BLaER1 (cell line): Measurements from ENCODE around the gene DOCK7.

Experiments used
- H3K27ac ChIP-seq: shearing (Covaris generic); formaldehyde crosslinking; 2 replicates; pipeline ENCODE4 v1.8.1; 2022
- H3K27me3 ChIP-seq: shearing (Covaris generic); formaldehyde crosslinking; 2 replicates; pipeline ENCODE4 v1.8.1; 2022
- H3K36me3 ChIP-seq: shearing (Covaris generic); formaldehyde crosslinking; 2 replicates; pipeline ENCODE4 v1.8.1; 2022
- H3K4me1 ChIP-seq: shearing (Covaris generic); formaldehyde crosslinking; 2 replicates; pipeline ENCODE4 v1.8.1; 2022
- H3K4me2 ChIP-seq: shearing (Covaris generic); formaldehyde crosslinking; 2 replicates; pipeline ENCODE4 v1.8.1; 2022
- H3K4me3 ChIP-seq: shearing (Covaris generic); formaldehyde crosslinking; 2 replicates; pipeline ENCODE4 v1.8.1; 2022
- H3K9ac ChIP-seq: shearing (Covaris generic); formaldehyde crosslinking; 2 replicates; pipeline ENCODE4 v1.8.1; 2022
- H3K9me3 ChIP-seq: shearing (Covaris generic); formaldehyde crosslinking; 2 replicates; pipeline ENCODE4 v1.8.1; 2022
- H4K20me1 ChIP-seq: shearing (Covaris generic); formaldehyde crosslinking; 2 replicates; pipeline ENCODE4 v1.8.1; 2022
- Cebpa-rat ChIP-seq: shearing (Covaris generic); IDR thresholded peaks from 2 replicates; pipeline ENCODE4 v1.8.1; 2022

Gene DOCK7

GRCh38 chr1:62481681-62482080 is 206.5 kb downstream of the DOCK7 start:
- Histone ChIP-seq H3K36me3 (peaks cover 29% of the 10 kb centered on the region), H4K20me1 (no peaks in the 10 kb centered on the region), H3K4me2 (no peak overlapping the region), H3K9ac (no peak overlapping the region), H3K27me3 (no peaks in the 10 kb centered on the region), H3K4me3 (no peak overlapping the region), H3K4me1 (no peaks in the 10 kb centered on the region), H3K9me3 (no peaks in the 10 kb centered on the region), H3K27ac (no peak overlapping the region)
- no peak for TF ChIP-seq Cebpa-rat

DNA sequence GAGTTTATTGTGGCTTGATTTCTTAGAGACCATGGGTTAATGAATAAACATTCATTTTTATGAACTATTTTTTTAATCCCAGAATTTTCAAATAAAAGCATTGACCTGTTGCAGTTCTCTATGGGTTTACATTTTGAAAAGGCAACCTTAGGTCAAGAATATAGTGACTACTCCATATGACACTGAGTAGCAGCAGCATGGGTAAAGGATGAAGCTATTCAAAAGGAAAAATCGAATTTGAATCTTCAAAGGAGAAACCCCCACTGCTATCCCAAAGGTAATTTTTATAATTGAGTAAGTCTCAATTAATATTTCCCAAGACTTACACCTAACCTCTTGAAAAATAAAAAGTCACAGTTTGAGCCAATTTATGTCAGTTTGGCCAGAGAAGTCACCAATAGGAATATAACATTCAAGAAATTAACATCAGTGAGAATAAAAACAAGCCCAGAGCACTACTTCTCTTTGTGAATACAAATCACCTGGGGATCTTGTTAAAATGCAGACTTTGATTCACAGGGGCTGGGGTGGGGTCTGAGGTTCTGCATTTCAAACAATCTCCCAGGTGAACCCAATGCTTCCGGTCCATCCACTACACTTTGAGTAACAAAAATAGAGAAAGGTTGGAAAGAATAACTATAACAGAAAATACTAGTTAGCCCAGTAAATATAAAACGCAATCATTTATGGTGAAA is 211.5 kb downstream of the DOCK7 start:
- Histone ChIP-seq H3K9me3 (no peaks in the 10 kb centered on the region), H3K4me2 (no peak overlapping the region), H3K36me3 (peaks cover 54% of the 10 kb centered on the region), H3K27me3 (no peaks in the 10 kb centered on the region), H3K4me3 (no peak overlapping the region), H3K27ac (no peak overlapping the region), H3K9ac (no peak overlapping the region), H4K20me1 (no peaks in the 10 kb centered on the region), H3K4me1 (no peaks in the 10 kb centered on the region)
- no peak for TF ChIP-seq Cebpa-rat

DNA sequence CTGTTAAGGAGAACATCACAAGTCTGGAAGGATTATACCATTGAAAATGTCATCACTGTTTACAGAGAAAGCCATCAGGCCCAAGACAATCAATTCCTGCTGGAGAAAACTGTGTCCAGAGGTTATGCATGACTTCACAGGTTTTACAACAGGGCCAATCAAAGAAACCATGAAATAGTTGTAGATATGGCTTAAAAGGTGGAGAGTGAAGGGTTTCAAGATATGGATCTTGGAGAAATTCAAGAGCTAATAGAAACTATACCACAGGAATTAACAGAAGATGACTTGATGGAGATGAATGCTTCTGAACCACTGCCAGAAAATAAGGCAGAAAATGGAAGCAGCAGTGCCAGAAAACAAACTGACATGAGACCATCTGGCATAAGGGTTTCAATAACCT is 221.1 kb downstream of the DOCK7 start:
- H3K4me1 ChIP-seq: no peaks in the 10 kb centered on the region

DNA sequence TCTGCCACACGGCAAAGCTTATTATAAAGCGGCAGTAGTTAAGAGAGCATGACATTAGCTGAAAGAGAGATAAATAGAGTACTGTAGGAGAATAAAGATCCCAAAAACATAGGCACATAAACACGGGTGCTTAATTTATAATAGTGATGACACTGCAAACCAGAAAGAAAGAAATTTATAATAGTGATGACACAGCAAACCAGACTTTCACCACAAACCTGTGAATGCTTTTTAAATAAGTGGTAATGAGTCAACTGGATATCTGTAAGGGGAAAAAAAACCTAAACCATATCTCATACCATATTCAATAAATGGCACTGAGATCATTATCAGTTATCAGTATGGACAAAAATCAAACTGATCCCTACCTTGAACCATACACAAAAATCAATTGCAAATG is 225.8 kb downstream of the DOCK7 start:
- Histone ChIP-seq H3K4me3 (no peak overlapping the region), H3K9me3 (peaks cover 12% of the 10 kb centered on the region; the same call in 1 of the 2 replicates), H3K4me2 (no peak overlapping the region)

More for the DNA sequence above, 221.1 kb downstream of the DOCK7 start:
- no peak for TF ChIP-seq Cebpa-rat
- H3K4me3 ChIP-seq: no peak overlapping the region
- no peak overlapping the region for H3K9ac ChIP-seq
- no peaks in the 10 kb centered on the region for H3K27me3 ChIP-seq
- no peak overlapping the region for H3K4me2 ChIP-seq
- H3K9me3 ChIP-seq: peaks cover 19% of the 10 kb centered on the region
- no peak overlapping the region for H3K27ac ChIP-seq
- H3K36me3 ChIP-seq: peaks cover 72% of the 10 kb centered on the region
- no peaks in the 10 kb centered on the region for H4K20me1 ChIP-seq

GRCh38 chr1:62457955-62458354 is 230.2 kb downstream of the DOCK7 start:
- Histone ChIP-seq H3K36me3 (peaks cover 53% of the 10 kb centered on the region), H3K27me3 (no peaks in the 10 kb centered on the region), H3K9ac (no peak overlapping the region), H4K20me1 (no peaks in the 10 kb centered on the region), H3K27ac (no peak overlapping the region), H3K9me3 (no peaks in the 10 kb centered on the region), H3K4me3 (no peak overlapping the region), H3K4me1 (no peaks in the 10 kb centered on the region), H3K4me2 (no peak overlapping the region)
- TF ChIP-seq Cebpa-rat: no peak

More for the DNA sequence above, 225.8 kb downstream of the DOCK7 start:
- H4K20me1 ChIP-seq: no peaks in the 10 kb centered on the region
- H3K9ac ChIP-seq: no peak overlapping the region
- H3K27me3 ChIP-seq: no peaks in the 10 kb centered on the region
- no peaks in the 10 kb centered on the region for H3K4me1 ChIP-seq
- H3K27ac ChIP-seq: no peak overlapping the region
- peaks cover 49% of the 10 kb centered on the region for H3K36me3 ChIP-seq
- no peak for TF ChIP-seq Cebpa-rat

- Histone ChIP-seq H3K4me1 (no peaks in the 10 kb centered on the region), H3K9me3 (no peaks in the 10 kb centered on the region), H3K27me3 (no peaks in the 10 kb centered on the region), H3K27ac (no peak overlapping the region), H3K36me3 (peaks cover 92% of the 10 kb centered on the region), H3K4me2 (no peak overlapping the region), H4K20me1 (no peaks in the 10 kb centered on the region), H3K9ac (no peak overlapping the region), H3K4me3 (no peak overlapping the region)
- TF ChIP-seq Cebpa-rat: no peak
Measured at GRCh38 chr1:62452951-62453350, 235.2 kb downstream of the DOCK7 start.

GRCh38 chr1:62450301-62450700 is 237.9 kb downstream of the DOCK7 start:
- no peak overlapping the region for H3K9ac ChIP-seq
- no peak overlapping the region for H3K4me2 ChIP-seq
- no peaks in the 10 kb centered on the region for H3K9me3 ChIP-seq
- peaks cover 94% of the 10 kb centered on the region for H3K36me3 ChIP-seq
- no peak overlapping the region for H3K4me3 ChIP-seq
- no peak for TF ChIP-seq Cebpa-rat
- no peak overlapping the region for H3K27ac ChIP-seq
- H3K4me1 ChIP-seq: no peaks in the 10 kb centered on the region
- H4K20me1 ChIP-seq: peaks cover 20% of the 10 kb centered on the region; the same call in 1 of the 2 replicates
- H3K27me3 ChIP-seq: no peaks in the 10 kb centered on the region

DNA sequence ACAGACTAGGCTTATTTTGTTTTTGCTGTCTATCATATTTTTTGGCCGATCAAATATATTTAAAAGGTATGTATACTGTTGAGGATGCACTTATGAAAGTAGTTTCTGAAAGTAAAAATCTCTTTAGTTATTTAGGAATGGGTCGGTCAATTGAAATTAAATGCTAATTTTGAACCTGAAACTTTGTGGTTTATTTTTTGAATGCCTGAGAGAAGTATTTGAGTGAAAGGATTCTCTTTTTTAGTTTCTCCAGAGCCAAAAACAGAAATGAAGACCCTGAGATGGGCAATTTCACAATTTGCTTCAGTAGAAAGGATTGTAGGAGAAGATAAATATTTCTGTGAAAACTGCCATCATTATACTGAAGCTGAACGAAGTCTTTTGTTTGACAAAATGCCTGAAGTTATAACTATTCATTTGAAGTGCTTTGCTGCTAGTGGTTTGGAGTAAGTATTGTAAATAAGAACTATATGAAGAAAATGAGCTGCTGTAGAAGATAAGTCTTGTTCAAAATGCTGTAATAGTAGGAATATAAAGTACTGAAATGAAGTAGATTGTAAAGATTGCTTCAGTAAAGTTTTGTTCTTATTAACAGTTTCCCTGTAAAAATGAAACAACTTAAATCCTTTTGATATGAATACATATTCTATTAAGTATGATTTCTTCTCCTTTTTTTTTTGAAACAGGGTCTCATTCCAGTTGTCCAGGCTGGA is 239.8 kb downstream of the DOCK7 start:
- Histone ChIP-seq H3K9me3 (no peaks in the 10 kb centered on the region), H3K4me1 (no peaks in the 10 kb centered on the region; the same call in 1 of the 2 replicates), H3K27ac (no peak overlapping the region), H4K20me1 (peaks cover 20% of the 10 kb centered on the region; the same call in 1 of the 2 replicates), H3K9ac (no peak overlapping the region), H3K36me3 (peaks cover 96% of the 10 kb centered on the region), H3K4me3 (no peak overlapping the region), H3K4me2 (no peak overlapping the region), H3K27me3 (no peaks in the 10 kb centered on the region)
- TF ChIP-seq Cebpa-rat: no peak

DNA sequence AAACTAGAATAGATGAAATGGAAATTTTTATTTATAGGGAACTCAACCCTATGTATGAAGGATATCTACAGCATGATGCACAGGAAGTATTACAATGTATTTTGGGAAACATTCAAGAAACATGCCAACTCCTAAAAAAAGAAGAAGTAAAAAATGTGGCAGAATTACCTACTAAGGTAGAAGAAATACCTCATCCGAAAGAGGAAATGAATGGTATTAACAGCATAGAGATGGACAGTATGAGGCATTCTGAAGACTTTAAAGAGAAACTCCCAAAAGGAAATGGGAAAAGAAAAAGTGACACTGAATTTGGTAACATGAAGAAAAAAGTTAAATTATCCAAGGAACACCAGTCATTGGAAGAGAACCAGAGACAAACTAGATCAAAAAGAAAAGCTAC is 243.5 kb downstream of the DOCK7 start:
- Histone ChIP-seq H3K4me2 (no peak overlapping the region), H3K4me3 (no peak overlapping the region), H3K36me3 (peaks cover 86% of the 10 kb centered on the region), H3K4me1 (peaks cover 11% of the 10 kb centered on the region), H3K27ac (no peak overlapping the region), H3K27me3 (no peaks in the 10 kb centered on the region), H4K20me1 (peaks cover 47% of the 10 kb centered on the region), H3K9ac (no peak overlapping the region), H3K9me3 (no peaks in the 10 kb centered on the region)
- no peak for TF ChIP-seq Cebpa-rat

DNA sequence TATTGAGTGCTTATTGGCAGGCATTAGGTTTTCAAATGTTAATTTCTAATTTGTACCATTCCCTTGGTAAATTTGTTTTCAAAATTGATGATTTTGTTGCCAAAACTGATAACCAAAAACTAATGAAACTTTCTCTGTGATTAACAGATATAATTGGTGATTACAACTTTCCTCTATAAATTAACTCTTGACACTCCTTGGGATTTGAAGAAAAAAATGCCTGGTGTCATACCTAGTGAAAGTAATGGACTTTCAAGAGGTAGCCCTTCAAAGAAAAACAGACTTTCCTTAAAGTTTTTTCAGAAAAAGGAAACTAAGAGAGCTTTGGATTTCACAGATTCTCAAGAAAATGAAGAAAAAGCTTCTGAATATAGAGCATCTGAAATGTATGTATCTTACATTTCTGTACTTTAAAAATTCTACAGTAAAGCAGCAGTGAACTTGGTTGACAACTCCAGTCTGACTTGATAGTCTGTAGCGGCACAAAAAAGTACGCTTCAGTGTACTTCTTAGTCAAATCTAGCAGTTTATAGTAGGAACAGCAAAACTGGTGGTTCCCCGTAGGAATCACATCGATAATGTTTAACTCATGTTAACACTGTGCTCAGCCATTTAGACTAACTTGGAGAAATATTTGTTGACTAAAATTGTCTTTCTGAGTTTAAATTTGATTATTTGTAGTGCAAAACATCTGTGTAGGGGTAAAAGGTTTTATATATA is 248.4 kb downstream of the DOCK7 start:
- peak overlapping the region; percentile 74 for H3K4me2 ChIP-seq
- no peak overlapping the region for H3K27ac ChIP-seq
- H3K36me3 ChIP-seq: peaks cover 37% of the 10 kb centered on the region
- H3K27me3 ChIP-seq: no peaks in the 10 kb centered on the region
- peak overlapping the region; percentile 58; the same call in 1 of the 2 replicates for H3K9ac ChIP-seq
- peaks cover 52% of the 10 kb centered on the region for H4K20me1 ChIP-seq
- H3K4me1 ChIP-seq: peaks cover 33% of the 10 kb centered on the region
- no peak for TF ChIP-seq Cebpa-rat
- H3K9me3 ChIP-seq: no peaks in the 10 kb centered on the region
- no peak overlapping the region; the same call in 1 of the 2 replicates for H3K4me3 ChIP-seq
